NCI-H2196 (cell line): ENCODE measurements around the gene XYLT1.

Experiments
- DNase-seq: peaks from one replicate; lab custom pipeline; 2025; ENCODE audit not compliant: unreplicated experiment; lab: John Stamatoyannopoulos, UW

Gene XYLT1

GRCh38 chr16:17269439-17269838 lies 201.3 kb downstream of the XYLT1 start:
- DNase-seq, result no peak

DNA sequence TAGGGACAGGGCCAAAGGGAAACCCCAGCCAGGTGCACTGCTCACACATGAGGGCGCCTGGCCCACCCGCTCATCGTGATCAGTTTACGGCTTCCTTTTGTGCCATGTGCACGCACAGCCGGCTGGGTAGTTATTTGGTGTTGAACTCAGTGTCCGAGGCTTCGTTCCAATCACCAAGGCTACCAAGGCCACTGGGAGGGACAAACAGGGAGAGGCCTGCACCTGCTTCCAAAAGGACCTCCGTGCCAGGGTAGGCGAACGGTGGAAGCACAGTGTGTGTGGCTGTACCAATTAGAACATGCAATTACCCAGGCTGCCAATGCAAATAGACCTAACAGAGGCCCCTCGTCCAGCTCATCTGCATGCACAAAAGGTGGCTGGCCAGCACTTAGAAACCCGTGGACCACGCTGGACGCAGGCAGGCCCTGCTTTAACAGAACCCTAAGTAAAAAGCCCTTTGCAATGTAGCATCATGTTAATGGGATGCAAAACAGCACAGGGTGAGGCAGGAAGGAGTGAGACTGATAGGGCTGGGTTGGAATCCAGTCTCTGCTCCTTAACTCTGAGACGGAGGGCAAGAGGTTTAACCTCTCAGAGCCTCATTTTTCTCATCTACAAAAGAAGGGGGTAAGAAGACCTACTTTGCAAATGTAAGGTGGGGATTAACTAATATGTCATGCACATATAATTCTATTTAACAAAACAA lies 204.0 kb downstream of the XYLT1 start:
- DNase-seq, result peak; percentile 95

GRCh38 chr16:17265154-17265553 lies 205.6 kb downstream of the XYLT1 start:
- no peak for DNase-seq

DNA sequence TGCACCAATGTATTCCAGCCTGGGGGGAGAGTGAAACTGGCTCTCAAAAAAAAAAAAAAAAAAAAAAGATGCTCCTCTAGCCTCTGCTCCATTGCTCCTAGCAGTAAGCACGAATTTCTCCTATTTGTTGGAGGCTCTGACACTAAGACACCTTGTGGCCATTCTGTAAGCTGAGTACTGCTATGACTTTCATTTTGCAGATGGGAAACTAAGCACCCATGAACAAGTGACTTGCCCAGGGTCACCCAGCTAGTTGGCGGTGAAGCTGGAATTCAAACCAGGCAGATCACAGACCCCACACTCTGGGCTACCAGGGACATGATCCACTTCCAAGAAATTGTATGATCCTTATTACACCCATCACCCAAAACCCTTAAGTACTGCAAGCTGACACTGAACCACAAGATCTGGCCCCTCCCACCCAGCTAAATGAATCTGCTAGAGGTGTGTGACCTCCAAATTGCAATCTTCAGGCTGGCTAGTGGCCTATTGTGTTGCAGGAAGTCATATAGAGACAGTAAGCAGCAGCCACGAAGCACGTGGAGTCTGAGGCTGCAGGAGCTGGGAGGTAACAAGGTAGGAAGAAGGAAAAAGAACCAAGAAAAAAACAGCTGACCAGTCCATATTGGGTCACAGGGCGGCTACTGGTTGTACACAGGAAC lies 209.4 kb downstream of the XYLT1 start:
- DNase-seq, result no peak

- DNase-seq, result no peak
Measured at GRCh38 chr16:17260276-17260849, 210.4 kb downstream of the XYLT1 start.

GRCh38 chr16:17259751-17260270 lies 210.9 kb downstream of the XYLT1 start:
- DNase-seq, result no peak

- DNase-seq, result no peak
Measured at GRCh38 chr16:17258848-17259713, 211.7 kb downstream of the XYLT1 start.

GRCh38 chr16:17258077-17258599 lies 212.6 kb downstream of the XYLT1 start:
- no peak for DNase-seq

- DNase-seq, result no peak
Measured at GRCh38 chr16:17257426-17258023, 213.2 kb downstream of the XYLT1 start.

GRCh38 chr16:17252701-17253100 lies 218.1 kb downstream of the XYLT1 start:
- no peak for DNase-seq

GRCh38 chr16:17252064-17252463 lies 218.7 kb downstream of the XYLT1 start:
- DNase-seq, result no peak

GRCh38 chr16:17251496-17251895 lies 219.3 kb downstream of the XYLT1 start:
- DNase-seq, result no peak

- no peak for DNase-seq
Measured at GRCh38 chr16:17246974-17247732, 223.6 kb downstream of the XYLT1 start.

GRCh38 chr16:17246268-17246885 lies 224.4 kb downstream of the XYLT1 start:
- no peak for DNase-seq

DNA sequence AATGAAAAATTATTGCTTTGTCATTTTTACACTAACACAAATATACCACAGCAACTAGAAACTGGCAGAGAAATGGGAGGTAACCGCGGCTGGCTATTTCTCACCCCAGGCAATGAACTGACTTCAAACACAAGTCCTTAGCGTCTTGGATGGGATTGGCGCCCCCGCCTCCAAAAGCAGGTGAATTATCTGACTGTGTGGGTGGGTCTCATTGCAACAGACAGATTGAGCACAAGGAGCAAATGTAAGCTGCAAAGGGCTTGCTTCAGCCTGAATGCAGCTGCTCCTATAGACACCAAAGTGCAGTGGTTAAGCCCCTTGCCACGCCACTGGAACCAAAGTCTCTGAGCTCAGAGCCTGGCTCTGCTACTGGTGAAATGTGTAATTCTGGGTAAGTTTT lies 225.0 kb downstream of the XYLT1 start:
- DNase-seq, result no peak

DNA sequence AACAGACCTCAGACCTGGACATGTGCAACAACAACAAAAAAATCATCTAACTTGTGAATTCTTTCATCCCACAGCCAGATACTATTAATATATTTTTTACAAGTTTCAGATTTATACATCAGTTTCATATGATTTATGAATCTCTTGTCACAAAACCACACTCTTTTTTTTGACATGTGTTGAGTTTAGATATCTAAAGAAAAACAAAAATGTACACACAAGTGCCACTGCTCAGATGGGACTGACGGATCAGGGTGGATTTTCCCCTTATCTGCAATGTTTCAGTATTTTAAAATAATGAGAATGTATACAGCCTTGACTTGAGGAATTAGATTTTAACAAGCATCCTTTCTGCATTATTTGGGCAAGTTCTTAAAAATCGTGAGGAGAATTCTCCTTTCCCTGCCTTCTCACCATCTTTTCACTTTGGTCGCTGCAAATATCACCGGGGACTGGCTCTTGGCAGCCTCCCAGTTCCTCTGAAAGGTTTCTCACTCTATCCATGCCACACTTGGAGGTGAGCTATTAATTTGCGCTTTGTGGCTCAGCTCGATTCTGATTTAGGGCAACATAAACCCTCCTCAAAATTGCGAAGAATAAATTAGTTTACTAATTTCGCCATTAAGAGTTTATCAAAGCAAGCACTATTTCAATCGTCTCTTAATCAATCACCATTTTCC lies 225.7 kb downstream of the XYLT1 start:
- no peak for DNase-seq

GRCh38 chr16:17241264-17241835 lies 229.4 kb downstream of the XYLT1 start:
- DNase-seq, result no peak

DNA sequence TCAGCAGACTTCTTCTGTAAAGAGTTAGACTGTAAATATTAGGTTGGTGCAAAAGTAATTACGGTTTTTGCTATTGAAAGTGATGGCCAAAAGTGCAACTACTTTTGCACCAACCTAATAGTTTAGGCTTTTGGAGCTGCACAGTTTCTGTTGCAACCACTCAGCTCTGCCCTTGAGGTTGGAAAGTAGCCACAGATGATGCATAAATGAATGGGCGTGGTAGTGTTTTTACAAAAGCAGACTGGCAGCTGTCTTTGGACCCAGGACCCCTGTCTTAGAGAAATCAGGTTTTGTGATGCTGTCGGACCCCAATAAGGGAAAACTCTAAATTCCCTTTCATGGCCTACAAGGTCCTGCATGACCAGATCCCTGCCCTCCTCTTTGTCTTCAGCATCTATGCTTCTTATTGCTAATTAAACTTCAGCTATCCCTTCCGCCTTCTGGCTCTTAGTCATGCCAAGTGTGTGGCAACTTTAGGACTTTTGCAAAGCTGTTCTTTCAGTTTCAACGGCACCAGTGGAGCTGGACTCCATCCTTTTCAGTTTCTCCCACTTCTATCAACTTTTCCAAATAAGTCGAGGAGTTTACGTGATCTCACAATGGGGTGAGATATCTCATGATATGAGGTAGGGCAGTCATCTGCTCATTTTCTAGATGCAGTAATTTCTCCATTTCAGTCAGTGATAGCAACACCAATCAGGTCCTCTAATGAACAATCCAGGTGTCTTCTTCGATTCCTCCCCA lies 232.3 kb downstream of the XYLT1 start:
- no peak for DNase-seq
